Spleen (tissue), 7 donors: Measurements from ENCODE around the gene MICAL2.

Source experiments
- CTCF ChIP-seq, 11 experiments: fragments of 200-600 bp in 7 of 11; fragments of 450-650 bp in 4 of 11; sonication (generic) in 4 of 11; IDR thresholded peaks in 8 of 11; conservative IDR thresholded peaks in 3 of 11; 1 replicate in 7 of 11; 2 replicates in 4 of 11; pipeline versions ENCODE4 v1.4.0 to v1.8.0; 2016 to 2021; ENCODE audit warnings: antibody characterized with exemption in 11 of 11, inconsistent platforms in 4 of 11, mild to moderate bottlenecking in 1 of 11
- POLR2A ChIP-seq, 3 donors: fragments of 450-650 bp; IDR thresholded peaks; one replicate each; pipeline ENCODE4 v1.5.1; 2017; ENCODE audit warnings: antibody characterized with exemption in 3 of 3, mild to moderate bottlenecking in 1 of 3
- POLR2AphosphoS5 ChIP-seq, 3 donors: sonication (generic); formaldehyde crosslinking; IDR thresholded peaks; one replicate each; pipeline ENCODE4 v1.5.1; 2017; ENCODE audit warnings: antibody characterized with exemption in 3 of 3
- donor health status: DM: no; HTN: no; CAD: no; lungs with moderate emphysema.
- donor health status: DM: no; HTN: no; CAD: no.
- donor health status: DM: no; HTN: no; CAD: no.

- TF ChIP-seq CTCF (IDR thresholded peaks at IDR 0.05 in 8 of 11, conservative IDR thresholded peaks at IDR 0.05 in 3 of 11) (no peak), POLR2AphosphoS5 (IDR thresholded peaks at IDR 0.05) (no peak), POLR2A (IDR thresholded peaks at IDR 0.05) (no peak)
Measured at GRCh38 chr11:12202661-12203310, 92.4 kb downstream of the MICAL2 start.
